ENCODE measurements around the gene PLAAT1.

PLAAT1 gene

DNA sequence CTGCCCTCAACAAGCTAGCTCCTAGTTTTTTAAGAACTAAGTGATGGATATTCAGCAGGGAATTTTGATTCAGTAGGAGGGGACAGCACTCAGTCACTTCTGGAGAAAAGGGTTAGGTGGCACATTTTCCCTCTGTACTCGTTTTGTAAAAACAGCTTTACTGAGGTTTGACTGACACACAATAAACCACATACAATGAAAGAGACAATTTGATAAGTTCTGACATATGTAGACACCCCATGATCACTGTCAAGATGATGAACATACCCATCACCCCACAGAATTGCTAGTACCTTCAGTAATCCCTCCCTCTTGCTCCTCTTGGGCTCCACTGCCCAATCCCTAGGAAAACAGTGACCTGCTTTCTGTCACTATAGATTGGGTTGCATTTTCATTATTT, 29.0 kb upstream of the PLAAT1 start:
- H3K4me2 ChIP-seq (ENCODE audit: low read length): no peak overlapping the region
- TF ChIP-seq, protein P1, sequence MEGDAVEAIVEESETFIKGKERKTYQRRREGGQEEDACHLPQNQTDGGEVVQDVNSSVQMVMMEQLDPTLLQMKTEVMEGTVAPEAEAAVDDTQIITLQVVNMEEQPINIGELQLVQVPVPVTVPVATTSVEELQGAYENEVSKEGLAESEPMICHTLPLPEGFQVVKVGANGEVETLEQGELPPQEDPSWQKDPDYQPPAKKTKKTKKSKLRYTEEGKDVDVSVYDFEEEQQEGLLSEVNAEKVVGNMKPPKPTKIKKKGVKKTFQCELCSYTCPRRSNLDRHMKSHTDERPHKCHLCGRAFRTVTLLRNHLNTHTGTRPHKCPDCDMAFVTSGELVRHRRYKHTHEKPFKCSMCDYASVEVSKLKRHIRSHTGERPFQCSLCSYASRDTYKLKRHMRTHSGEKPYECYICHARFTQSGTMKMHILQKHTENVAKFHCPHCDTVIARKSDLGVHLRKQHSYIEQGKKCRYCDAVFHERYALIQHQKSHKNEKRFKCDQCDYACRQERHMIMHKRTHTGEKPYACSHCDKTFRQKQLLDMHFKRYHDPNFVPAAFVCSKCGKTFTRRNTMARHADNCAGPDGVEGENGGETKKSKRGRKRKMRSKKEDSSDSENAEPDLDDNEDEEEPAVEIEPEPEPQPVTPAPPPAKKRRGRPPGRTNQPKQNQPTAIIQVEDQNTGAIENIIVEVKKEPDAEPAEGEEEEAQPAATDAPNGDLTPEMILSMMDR (IDR thresholded peaks at IDR 0.05; ENCODE audit: low read length): no peak
- no peak for TF ChIP-seq EZH2 (IDR thresholded peaks at IDR 0.05; ENCODE audit: borderline replicate concordance, low read length)
- no peak overlapping the region for H3K9ac ChIP-seq (ENCODE audit: low read length)
- no peak overlapping the region for H3K27ac ChIP-seq (ENCODE audit: low read depth, low read length, poor library complexity, severe bottlenecking)
- H3K27me3 ChIP-seq (ENCODE audit: insufficient read depth, low read length): no peaks in the 10 kb centered on the region
- H3K9me3 ChIP-seq (ENCODE audit: low read length): no peaks in the 10 kb centered on the region
- H4K20me1 ChIP-seq (ENCODE audit: insufficient read depth, low read length): no peaks in the 10 kb centered on the region
- no peak overlapping the region for H2AFZ ChIP-seq (ENCODE audit: low read length)
- H3K9me2 ChIP-seq (ENCODE audit: low read depth, low read length): no peaks in the 10 kb centered on the region
- no peaks in the 10 kb centered on the region for H3K4me1 ChIP-seq (ENCODE audit: insufficient read depth, low read length, severe bottlenecking)
- H3K79me2 ChIP-seq (ENCODE audit: insufficient read depth, low read length): no peaks in the 10 kb centered on the region
- no peaks in the 10 kb centered on the region for H3K36me3 ChIP-seq (ENCODE audit: insufficient read depth, low read length)
- H3F3A ChIP-seq (ENCODE audit: insufficient read depth, low read length): no peaks in the 10 kb centered on the region
- no peak overlapping the region for H3K4me3 ChIP-seq (ENCODE audit: low read depth, low read length, poor library complexity, severe bottlenecking)

GRCh38 chr3:193212844-193213243, 28.2 kb upstream of the PLAAT1 start:
- H3K36me3 ChIP-seq (ENCODE audit: insufficient read depth, low read length): no peaks in the 10 kb centered on the region
- H3K27ac ChIP-seq (ENCODE audit: low read depth, low read length, poor library complexity, severe bottlenecking): no peak overlapping the region
- no peak overlapping the region for H3K4me3 ChIP-seq (ENCODE audit: low read depth, low read length, poor library complexity, severe bottlenecking)
- H3K9ac ChIP-seq (ENCODE audit: low read length): no peak overlapping the region
- H3K4me2 ChIP-seq (ENCODE audit: low read length): no peak overlapping the region
- no peak overlapping the region for H2AFZ ChIP-seq (ENCODE audit: low read length)
- H3K4me1 ChIP-seq (ENCODE audit: insufficient read depth, low read length, severe bottlenecking): no peaks in the 10 kb centered on the region
- no peaks in the 10 kb centered on the region for H3K27me3 ChIP-seq (ENCODE audit: insufficient read depth, low read length)
- no peaks in the 10 kb centered on the region for H4K20me1 ChIP-seq (ENCODE audit: insufficient read depth, low read length)
- no peaks in the 10 kb centered on the region for H3K9me2 ChIP-seq (ENCODE audit: low read depth, low read length)
- no peak for TF ChIP-seq EZH2 (IDR thresholded peaks at IDR 0.05; ENCODE audit: borderline replicate concordance, low read length)
- TF ChIP-seq, protein P1 (IDR thresholded peaks at IDR 0.05; ENCODE audit: low read length): no peak
- H3F3A ChIP-seq (ENCODE audit: insufficient read depth, low read length): no peaks in the 10 kb centered on the region
- H3K9me3 ChIP-seq (ENCODE audit: low read length): no peaks in the 10 kb centered on the region
- H3K79me2 ChIP-seq (ENCODE audit: insufficient read depth, low read length): no peaks in the 10 kb centered on the region

GRCh38 chr3:193214445-193214844, 26.6 kb upstream of the PLAAT1 start:
- no peaks in the 10 kb centered on the region for H3K36me3 ChIP-seq (ENCODE audit: insufficient read depth, low read length)
- H3K9me3 ChIP-seq (ENCODE audit: low read length): no peaks in the 10 kb centered on the region
- TF ChIP-seq, protein P1 (IDR thresholded peaks at IDR 0.05; ENCODE audit: low read length): no peak
- no peak for TF ChIP-seq EZH2 (IDR thresholded peaks at IDR 0.05; ENCODE audit: borderline replicate concordance, low read length)
- H3K4me3 ChIP-seq (ENCODE audit: low read depth, low read length, poor library complexity, severe bottlenecking): no peak overlapping the region
- H3F3A ChIP-seq (ENCODE audit: insufficient read depth, low read length): no peaks in the 10 kb centered on the region
- H3K4me2 ChIP-seq (ENCODE audit: low read length): no peak overlapping the region
- H3K79me2 ChIP-seq (ENCODE audit: insufficient read depth, low read length): no peaks in the 10 kb centered on the region
- no peaks in the 10 kb centered on the region for H3K27me3 ChIP-seq (ENCODE audit: insufficient read depth, low read length)
- H3K9me2 ChIP-seq (ENCODE audit: low read depth, low read length): no peaks in the 10 kb centered on the region
- no peak overlapping the region for H2AFZ ChIP-seq (ENCODE audit: low read length)
- H3K4me1 ChIP-seq (ENCODE audit: insufficient read depth, low read length, severe bottlenecking): no peaks in the 10 kb centered on the region
- H4K20me1 ChIP-seq (ENCODE audit: insufficient read depth, low read length): no peaks in the 10 kb centered on the region
- no peak overlapping the region for H3K9ac ChIP-seq (ENCODE audit: low read length)
- H3K27ac ChIP-seq (ENCODE audit: low read depth, low read length, poor library complexity, severe bottlenecking): no peak overlapping the region
